ELF-1 (cell line): ENCODE results near the gene ACTL8.

Source experiments
- DNase-seq: peaks from one replicate; pipeline ENCODE4 v3.0.0-alpha.2; 2016; ENCODE audit warnings: low read depth, low spot score

ACTL8 gene, protein sequence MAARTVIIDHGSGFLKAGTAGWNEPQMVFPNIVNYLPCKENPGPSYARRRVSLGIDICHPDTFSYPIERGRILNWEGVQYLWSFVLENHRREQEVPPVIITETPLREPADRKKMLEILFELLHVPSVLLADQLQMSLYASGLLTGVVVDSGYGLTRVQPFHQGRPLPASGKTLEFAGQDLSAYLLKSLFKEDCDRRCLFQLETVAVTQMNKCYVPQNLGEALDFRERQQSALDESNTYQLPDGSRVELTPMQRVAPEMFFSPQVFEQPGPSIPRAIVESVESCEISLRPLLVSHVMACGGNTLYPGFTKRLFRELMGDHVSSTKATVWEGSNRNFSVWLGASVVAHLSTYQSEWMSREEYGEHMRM

DNA sequence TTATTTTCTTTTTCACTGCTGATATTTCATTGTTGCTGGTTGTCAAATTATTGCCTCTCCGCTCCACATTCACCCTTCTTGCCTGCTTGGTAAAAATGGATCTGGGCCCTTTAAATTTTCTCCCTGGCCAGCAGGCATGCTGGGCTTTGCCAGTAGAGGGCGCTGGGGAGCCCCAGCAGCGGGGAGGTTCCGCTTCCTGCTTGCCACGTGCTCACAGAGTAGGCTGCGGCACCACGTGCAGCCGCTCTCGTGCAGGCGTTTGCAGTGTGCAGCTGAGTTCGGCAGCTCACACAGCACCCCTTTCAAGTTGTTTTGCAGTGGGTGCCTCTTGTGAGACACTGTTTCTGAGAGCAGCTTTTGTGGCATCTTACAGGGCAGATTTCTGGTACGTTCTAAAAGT, at the start of gene ACTL8:
ACTL8 (plus strand) TSS at position 214 of the 400 bp plus-strand sequence. CDS start 67,676 bp downstream, outside the sequence.
- no peak for DNase-seq

DNA sequence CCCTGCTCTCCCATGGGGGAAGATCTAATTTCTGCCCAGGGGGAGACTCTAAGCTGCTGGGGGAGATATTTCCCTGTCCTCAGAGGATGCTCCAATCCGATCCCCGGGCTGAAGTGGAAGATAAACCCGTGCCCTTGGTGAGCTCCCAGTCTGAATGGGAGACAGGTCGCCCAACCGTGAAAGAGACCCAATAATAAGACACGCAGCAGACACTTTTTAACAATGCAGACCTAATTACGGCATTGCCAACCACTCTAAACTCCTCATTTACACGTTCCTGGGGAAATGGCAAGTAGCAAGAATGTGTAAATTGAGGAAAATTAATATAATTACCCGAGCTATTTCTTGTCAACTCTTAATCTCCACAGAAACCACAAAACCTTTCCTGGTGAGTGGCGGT, 48.7 kb upstream of the ACTL8 start:
- no peak for DNase-seq

DNA sequence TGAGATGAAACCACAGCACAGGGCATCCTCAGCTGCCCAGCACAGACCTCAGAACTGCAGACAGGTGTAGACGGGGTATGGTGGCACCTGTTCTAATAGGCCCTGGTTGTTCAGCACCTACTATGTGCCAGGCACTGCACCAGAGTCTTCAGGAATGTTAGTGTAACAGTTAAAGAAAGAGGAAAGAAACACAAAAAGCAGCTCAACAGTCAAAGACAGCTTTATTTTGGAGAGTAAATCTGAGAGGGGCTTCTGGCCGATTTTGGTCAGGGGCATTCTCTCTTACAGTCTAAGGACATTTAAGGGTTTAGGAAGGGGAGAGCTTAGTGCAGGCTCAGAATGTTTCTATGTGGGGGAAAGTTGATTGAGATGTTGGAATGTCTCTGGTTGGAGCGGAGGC, 45.2 kb upstream of the ACTL8 start:
- no peak for DNase-seq

DNA sequence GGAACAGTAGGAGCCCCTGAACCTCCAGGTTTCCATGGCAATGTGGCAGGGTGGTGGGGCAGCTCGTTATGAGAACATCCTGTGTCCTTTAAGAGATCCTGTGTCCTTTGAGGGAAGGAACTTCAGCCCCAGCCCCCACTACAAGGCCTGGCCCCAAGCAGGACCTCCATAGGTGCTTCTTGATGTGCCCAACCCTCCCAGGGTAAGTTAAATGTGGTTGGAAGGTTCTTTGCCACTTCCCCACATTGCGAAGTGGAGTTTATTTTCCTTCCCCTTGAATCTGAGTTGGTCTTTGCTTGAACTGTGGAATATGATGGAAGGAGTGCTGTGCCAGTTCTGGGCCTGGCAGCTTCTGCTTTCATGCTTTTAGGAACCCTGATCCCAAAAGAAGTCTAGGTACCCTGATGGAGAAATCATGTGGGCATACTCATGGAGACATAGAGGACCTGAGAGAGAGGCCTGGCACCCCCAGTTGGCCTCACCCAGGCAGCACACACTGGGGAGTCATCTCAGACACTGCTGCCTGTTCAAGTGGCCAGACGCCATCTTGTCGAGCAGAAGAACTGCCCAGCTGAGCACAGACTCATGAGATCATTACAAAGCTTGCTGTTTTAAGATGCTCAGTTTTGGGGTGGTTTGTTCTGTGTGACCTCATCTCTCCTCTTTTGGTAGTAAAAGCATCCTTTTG, 44.1 kb upstream of the ACTL8 start:
- DNase-seq = no peak

DNA sequence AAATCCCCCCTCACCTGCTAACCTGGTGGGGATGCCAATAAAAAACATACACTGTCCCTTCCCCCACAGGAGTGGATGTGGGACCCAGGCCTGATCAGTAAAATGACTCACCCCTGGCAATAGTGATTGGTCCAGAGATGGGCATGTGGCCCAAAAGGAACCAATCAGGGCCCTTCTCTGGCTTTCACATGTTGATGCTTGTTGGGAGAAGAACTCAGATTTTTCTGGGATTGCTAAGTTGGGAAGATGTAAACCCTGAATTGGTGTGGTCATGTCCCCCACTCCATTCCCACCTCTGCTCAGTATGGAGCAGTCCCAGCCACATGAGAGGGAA, 43.6 kb upstream of the ACTL8 start:
- DNase-seq = no peak

DNA sequence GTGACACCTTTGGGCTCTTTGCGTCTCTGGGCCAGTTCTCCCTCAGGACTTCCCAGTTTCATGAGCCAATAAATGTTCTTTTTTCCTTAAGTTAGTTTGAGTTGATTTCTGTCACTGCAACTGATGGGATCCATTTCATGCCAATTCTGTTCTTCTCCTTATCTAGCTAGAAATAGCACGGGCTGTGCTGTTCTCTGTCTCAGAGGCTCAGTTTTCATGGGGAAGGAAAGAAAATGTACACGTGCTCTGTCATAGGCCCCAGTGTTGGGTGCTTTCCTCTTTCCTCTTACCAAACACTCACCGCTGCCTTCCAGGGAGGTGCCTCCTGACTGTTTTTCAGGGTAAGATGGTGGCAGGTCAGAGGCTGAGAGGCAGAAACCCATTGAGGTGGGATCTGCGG, 43.2 kb upstream of the ACTL8 start:
- DNase-seq = no peak

DNA sequence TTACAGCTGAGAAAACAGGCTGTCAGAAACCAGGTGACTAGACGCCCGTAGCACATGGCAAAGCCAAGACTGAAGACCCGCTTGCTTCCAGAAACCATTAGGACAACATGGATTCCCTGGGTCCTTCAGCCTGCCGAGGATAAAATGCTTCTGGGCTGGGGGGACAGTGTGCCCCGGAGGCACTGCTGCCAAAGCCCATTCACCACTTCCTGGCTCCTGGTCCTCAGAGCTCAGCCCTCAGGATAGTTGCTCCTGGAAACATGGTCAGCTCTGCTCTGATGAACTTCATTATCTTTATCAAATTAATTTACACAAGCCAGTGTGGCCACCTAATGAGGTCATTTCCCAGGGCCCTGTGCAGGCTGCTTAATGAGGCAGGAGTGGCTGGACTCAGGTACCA, 41.1 kb upstream of the ACTL8 start:
- DNase-seq = no peak

DNA sequence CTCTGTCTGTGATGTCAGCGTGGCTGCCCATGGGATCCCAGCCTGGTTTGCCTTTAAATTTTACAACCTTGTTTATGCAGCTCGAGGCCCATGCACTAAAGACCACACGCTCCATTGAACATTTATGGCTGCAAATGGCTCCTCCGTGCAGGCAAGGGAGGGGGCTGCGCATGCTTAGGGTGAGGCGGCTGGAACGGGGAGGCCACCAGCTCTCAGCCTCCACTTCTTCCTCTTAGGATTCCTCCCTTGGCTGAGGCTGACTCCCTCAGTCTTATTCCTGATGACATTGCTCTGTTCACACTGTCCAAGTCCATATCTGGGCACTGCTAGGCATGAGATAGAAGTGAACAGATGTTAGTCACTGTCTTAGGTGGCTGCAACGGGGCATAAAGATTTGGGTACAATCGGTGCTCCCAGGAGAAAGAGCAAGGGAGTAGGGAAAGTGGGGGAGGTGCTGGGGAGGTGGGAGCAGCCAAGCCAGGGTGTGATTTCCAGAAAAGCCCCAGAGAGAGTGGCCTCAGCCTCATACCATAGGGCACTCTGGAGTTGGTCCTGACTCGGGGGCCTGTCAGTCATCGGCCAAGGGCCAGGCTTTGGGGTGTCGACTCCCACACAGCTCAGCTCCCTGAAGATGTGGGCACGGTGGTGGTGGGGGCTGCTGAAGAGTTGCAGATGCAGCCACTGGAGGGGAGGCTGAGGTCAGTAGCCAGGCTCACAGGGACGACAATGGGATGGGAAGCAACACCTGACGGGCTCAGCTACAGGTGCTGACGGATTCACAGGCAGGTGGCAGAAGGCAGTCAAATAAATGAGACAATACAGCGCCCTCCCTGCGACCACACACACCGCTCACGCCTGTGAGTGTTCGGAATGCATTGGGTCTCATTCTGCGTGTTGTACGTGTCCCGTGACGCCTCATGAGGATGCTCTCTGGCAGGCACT, 37.3 kb upstream of the ACTL8 start:
- DNase-seq = no peak

DNA sequence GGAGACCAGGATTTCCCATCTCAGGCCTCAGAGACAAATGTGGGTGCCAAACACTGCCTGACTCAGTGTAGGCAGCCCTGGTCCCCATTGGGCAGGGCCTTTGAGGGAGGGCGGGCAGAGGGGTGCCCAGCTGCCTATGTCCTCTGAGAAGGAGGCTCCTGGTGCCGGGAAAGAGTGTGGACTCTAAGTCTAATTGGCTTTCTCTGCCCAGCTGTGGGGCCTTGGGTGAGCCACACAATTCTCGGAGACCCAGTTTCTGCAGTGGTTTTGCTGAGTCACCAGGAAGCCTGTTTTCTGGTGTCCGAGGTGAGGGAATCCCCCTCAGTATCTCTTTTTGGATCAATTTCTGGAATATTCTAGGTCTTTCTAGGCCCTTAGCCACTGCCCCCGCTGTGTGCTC, 35.3 kb upstream of the ACTL8 start:
- DNase-seq = no peak

DNA sequence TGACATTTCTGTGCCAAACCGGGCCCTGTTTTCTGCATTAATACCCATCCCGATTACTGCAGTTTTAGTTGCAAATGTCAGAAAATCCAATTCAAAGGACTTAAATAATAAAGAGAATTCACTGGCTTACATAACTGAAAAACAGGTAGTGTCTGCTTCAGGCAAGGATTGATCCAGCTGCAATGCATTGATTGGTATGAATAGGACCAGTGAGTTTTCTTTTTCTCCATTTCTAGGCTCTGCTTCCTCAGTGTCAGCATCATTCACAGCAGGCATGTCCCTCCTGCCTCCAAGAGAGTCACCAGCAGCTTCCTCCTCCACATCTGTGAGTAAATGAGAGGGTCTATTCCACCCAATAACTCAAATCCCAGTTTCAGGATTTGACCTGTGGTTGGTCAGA, 33.7 kb upstream of the ACTL8 start:
- no peak for DNase-seq

DNA sequence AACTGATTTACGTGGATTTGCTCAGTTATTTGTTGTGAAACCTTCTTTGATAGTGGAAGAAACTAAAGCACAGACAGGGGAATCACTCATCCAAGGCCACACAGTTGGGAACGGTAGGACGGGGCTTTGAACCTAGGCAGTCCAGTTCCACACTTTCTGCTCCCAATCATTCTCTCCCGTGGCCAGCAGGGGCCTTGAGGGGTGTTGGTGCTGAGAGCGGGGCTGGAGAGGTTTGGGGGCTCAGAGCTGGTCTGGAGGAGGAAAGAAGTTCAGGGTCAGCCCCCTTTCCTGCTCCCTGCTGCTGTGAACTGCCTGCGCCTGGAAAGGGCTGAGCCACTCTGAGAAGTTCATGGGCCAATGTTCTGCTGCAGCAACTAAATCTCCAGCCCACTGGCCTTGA, 31.4 kb upstream of the ACTL8 start:
- DNase-seq = no peak

DNA sequence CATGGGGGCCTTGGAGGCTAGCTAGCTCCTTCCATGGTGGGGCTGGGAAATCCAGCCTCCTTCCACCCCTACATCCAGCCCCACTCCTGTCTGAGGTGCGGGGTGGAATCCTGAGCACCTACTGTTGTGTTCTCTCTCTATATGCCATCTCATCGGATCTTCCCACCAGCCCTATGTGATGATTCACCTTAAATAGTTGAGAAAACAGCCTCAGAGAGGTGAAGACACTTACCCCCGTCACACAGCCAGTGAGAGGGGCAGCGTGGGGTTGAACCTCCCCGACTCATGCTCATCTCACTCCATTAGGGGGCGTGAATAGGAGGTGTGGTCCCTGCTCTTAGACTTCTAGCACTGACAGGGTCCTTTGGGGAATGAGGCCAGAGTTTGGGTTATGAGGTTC, 31.0 kb upstream of the ACTL8 start:
- no peak for DNase-seq

DNA sequence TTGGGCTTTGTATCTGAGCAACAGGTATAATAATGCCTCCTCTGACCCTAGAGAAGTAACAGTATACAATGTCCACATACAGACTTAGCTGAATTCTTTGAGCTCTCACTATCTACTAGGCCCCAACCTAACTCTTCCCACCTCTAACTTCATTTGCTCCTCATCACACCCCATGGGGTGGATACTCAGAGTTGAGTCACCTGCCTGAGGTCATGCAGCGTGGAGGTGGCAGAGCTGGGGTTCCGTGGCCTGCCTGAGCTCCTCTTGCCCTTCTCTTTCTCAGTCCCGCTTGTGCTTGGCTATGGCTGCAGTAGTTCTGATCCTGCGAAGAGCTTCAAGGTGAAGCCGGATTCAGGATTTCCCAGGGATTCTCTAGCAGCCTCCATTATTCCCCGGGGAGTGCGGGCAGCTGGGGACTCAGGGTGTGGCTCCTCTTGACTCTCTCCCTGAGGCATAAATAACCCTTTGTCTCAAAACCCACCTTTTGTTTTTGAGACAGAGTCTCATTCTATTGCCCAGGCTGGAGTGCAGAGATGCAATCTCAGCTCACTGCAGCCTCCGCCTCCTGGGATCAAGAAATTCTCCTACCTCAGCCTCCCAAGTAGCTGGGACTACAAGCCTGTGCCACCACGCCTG, 29.9 kb upstream of the ACTL8 start:
- DNase-seq = no peak

DNA sequence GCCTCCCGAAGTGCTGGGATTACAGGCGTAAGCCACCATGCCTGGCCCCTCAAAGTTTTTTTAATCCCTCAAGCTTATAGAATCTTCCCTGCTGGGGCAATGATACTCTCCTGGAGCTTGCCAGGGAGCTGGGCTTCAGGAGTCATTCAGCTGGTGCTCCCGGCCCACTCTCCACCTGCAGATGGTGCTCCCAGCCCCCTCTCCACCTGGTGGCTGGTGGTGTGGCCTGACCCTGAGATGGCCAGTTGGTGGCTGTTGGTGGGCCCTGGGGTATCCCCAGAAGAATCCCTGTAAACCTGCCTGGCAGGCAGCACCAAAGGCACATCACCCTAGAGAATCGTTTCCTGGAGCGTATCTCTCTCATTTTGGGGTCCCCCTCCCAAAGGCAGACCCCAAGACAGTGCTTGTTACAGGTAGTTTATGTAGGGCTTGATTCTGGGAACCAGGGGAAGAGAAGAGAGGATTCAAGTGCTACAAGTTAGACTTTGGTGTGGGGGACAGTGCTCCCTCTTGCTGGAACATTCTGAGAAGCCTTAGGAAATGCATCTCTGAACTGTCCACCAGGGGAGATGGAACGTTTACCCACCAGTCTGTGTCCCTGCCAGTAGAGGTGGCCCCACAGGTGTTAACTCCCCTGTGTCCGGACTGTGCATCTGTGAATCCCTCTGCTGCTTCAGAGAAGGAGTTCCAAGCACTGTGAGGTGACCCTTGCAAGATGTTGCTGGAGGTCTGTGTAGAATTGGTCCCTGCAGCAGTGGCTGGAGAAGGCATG, 29.1 kb upstream of the ACTL8 start:
- no peak for DNase-seq

DNA sequence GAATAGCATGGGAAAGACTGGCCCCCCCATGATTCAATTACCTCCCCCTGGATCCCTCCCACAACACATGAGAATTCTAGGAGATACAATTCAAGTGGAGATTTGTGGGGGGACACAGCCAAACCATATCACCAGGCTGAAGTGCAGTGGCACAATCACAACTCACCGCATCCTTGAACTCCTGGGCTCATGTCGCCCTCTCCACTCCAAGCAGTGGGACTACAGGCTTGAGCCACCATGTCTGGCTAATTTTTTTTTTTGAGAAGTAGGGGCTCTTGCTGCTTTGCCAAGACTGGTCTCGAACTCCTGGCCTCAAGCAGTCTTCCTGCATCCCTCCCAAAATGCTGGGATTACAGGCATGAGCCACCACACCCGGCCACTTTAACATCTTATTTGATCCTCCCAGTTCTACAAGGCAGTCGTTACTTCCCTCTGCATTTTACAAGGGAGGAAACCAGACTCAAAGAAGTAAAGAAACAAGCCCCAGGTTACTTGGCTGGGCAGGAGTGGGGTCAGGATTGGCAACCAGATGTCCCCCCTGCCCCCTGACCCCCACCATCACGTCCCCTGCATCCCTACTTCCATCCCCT, 26.9 kb upstream of the ACTL8 start:
- no peak for DNase-seq

DNA sequence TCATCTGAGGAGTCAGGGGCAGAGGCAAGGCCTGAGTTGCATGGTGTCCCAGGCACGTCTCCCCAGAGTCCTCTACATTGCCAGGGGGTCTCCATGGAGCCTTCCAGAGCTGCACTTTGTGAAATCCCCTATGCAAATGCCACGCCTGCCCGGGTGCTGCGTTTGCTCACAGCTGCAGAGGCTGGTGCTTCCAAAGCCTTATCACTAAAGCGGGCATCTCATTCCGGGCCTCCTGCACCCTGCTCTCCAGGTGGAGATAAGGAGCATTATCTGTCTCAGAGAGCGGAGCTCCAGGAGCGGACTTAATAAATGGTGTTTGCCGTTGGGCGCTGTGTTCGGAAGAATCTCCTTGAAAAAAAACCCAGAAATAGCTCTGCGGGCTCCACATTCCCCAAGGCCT, 25.9 kb upstream of the ACTL8 start:
- no peak for DNase-seq

DNA sequence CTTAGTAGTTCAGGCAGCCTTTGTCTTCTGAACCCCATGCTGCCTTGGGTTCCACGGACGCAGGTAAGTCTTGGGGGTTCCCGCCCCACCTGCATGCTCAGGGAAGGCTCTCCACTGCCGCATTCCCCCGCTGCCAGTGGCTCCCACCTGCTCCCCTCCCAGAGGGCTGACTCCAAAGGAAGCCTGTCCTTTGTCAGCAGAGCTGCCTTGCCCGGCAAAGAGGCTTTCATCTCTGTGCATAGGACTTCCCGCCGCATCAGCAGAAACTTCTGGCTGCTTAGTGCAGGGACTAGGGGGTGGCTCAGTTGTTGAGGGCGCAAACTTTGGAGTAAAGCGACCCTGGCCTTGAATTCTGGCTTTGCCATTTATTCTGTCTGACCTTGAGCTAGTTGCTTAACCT, 25.2 kb upstream of the ACTL8 start:
- DNase-seq = peak; percentile 31

DNA sequence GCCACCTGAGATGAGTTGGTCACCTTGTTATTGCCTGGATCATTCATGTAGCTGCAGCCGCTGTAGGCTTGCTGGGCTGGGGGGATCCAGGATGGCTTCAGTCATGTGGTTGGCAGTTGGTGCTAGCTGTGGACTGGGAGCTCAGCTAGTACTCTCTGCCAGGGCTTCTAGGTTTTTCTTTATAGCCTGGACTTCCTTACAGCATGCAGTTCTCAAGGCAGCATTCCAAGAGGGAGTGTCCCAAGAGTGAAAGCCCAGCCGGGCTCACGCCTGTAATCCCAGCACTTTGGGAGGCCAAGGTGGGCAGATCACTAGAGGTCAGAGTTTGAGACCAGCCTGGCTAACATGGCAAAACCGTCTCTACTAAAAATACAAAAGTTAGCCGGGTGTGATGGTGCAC, 23.7 kb upstream of the ACTL8 start:
- DNase-seq = no peak

DNA sequence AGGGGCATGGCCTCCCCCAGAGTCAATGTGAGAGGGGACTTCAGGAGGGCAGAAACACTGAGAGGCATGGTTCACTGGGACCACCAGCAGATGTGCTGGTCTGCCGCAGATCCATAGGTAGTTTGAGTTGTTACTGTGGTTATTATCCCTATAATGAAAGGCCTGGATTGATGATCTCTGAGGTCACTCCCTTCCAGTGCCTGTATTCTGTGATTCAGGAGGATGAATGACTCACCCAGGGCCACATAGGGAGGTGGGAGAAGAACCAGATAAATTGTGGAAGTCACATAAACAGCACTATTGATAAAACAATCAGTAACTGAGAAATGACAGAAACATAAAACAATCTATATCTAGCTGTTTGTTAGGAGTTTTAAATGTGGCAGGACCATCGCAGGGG, 22.7 kb upstream of the ACTL8 start:
- no peak for DNase-seq

DNA sequence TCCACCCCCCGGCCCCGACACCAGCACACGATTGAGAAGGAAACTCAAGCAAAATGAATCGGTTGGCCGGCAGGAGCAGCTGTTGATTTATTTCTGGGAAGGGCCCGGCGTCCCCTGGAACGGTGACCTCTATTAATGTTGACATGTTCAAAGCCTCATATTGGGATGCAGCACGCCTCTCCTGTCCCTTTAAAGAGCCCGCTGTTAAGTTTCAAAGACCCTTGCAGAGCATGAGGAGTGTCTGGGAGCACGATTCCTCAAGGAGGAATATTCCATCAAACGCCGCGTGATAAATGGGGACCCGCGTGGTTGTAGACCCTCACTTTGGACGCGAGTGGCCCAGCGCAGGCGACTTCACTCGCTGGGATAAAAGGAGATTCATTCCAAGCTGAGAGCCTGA, 21.5 kb upstream of the ACTL8 start:
- DNase-seq = no peak

DNA sequence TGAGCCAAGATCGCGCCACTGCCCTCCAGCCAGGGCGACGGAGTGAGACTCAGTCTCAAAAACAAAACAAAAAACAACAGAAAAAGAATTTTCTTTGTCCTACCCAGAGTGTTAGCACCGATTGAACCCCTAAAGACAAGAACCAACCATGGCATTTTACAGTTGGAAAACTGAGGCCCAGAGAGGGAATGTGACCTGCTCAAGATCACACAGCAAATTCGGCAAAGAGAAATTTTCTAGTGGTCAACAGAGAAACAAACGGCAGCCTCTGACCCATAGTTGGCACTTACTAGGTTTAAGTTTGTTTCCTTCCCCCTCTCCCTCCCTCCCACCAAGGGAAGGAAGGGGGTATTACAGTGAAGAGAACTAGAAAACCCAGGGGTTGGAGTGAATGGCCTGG, 20.5 kb upstream of the ACTL8 start:
- no peak for DNase-seq
